NCI-H1105 (cell line): ENCODE measurements around the gene NXF1.
"Not testable (repeated sequence)": the region's sequence is repeated elsewhere in the genome, so short reads cannot be mapped to it uniquely, and the experiment has no call there.

ENCODE experiments used
- DNase-seq: peaks from one replicate; lab custom pipeline; 2025; lab: John Stamatoyannopoulos, UW

NXF1 gene

GRCh38 chr11:62832336-62833234, 27.3 kb upstream of the NXF1 start, which contains the start of gene TEX54:
TSS of gene TEX54 (minus strand) at chr11:62832841.
- peak; percentile 37 for DNase-seq

- peak; percentile 99 for DNase-seq
These were observed 26.5 kb upstream of the NXF1 start, which contains the start of gene STX5 for GRCh38 chr11:62831520-62832335. TSS of gene STX5 (minus strand) at chr11:62832051. CDS start at chr11:62831243, 808 bp downstream.

GRCh38 chr11:62830904-62831519, 25.8 kb upstream of the NXF1 start:
- no peak for DNase-seq

DNA sequence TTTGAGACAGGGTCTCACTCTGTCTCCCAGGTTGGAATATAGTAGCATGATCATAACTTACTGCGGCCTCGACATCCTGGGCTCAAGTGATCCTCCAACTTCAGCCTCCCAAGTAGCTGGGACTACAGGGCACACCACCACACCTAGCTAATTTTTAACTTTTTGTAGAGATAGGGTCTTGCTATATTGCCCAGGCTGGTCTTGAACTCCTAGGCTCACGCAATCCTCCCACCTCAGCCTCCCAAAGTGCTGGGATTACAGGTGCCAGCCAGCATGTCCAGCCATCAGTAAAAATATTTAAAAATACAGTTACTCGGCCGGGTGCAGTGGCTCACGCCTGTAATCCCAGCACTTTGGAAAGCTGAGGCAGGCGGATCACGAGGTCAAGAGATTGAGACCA, 22.9 kb upstream of the NXF1 start:
- not testable (repeated sequence) for DNase-seq

DNA sequence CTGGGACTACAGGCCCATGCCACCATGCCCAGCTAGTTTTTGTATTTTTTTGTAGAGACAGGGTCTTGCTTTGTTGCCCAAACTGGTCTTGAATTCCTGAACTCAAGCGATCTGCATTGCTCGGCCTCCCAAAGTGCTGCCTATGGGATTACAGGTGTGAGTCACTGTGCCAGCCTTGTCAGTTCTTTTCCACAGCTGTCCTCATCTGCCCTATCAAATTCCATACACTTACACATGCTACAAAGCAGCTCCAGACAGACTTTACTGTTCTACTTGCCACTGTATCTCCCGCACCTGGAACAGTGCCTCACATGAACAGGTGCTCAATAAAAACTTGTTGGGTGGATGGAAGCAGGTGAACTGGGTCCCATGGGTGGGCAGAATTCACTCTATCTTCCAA, 18.4 kb upstream of the NXF1 start:
- DNase-seq, result no peak

DNA sequence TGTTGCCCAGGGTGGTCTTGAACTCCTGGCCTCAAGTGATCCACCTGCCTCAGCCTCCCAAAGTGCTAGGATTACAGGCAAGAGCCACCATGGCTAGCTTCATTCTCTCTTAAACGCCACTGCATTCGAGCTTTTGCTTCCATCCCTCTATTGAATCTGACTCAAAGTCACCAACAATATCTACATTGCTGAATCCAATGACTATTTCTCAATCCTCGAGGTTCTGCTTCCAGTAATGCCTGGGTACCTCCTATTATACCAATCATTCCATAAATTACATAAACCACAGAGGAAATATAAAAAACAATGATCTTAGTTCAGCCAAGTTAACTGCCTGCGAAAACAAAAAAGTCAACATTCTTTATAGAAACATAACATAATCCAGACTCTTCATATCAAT, 11.9 kb upstream of the NXF1 start:
- DNase-seq, result no peak

- no peak for DNase-seq
These were observed 11.3 kb upstream of the NXF1 start for GRCh38 chr11:62816557-62816956.

GRCh38 chr11:62811659-62812058, 6.4 kb upstream of the NXF1 start:
- DNase-seq, result no peak

DNA sequence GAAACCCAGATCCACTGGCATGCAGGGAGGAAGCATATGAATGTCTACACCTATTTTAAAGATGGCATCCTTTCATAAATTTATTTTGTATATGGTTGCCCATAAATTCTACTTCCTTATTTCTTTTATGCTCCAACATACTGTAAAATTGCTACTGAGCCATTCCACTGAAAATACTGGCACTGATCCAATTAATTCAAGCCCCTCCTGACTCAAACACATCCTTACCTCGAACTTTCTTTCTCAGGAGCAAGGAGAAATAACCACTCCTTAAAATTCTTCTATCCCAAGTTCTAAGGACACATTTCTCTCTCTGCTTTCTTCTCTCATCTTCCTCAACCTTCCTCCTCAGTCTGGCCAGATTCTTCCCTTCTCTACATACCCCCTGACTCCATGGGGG, 5.5 kb upstream of the NXF1 start:
- no peak for DNase-seq

DNA sequence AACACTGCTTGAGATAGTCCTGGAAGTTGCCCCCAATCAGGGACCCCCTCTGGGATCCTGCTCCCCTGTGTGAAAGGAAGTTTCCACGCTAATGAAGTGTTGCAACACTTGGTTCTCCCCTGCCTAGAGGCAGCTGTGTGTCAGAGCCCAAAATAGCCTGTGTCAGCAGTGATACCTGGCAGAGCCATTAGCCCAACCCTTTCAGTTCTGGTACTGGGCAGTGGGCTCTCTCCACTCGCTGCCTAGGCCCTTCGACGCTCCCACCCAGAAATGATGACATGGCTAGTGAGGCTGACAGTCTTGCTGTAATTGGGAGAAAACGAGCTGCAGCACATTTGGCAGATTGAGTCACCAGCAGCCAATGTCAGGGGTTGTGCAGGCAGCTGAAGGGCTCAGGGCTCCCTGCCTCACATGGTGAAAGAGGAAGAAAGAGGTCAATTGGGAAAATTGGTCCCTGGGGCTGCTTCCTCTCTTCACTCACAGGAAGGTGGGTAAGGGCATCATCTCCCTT, 1.4 kb upstream of the NXF1 start:
- DNase-seq, result no peak

- peak; percentile 33 for DNase-seq
These were observed 761 bp upstream of the NXF1 start for GRCh38 chr11:62805961-62806441.

DNA sequence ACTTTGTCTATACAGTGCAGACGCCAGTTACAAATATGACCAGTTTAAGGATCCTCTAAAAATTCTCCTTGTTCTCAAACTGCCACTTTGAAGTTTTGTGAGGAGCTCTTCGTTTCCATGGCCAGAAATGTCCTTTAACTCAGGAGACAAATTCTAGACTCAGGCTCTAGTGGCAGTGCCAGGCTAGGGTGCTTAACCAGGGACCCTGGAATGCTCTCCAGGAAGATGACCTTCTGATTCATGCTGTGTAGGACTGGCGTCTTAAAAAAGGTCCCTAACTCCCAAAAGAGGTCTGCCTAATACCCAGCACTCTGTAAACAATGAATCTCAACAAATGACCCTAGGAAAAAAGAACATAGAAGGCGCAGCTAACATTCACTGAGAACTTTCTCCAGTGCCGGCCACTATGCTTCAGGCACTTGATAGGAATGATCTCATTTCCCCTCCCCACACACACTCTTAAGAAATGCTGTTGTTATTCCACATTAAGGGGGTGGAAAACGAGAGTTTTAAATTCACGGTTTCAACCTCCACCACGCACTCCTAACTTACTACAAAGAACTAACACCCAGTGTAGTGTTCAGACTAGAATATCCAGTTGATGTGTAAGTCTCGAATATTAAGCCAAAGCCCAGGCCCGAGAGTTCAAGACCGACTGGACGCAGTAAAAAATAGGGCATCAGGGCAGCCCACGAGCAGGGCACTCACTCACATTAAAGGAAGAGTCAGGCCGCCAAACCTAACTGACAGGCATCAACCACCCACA, 747 bp downstream of the NXF1 start:
- no peak for DNase-seq

GRCh38 chr11:62801071-62801470, 4.2 kb downstream of the NXF1 start:
- no peak for DNase-seq

DNA sequence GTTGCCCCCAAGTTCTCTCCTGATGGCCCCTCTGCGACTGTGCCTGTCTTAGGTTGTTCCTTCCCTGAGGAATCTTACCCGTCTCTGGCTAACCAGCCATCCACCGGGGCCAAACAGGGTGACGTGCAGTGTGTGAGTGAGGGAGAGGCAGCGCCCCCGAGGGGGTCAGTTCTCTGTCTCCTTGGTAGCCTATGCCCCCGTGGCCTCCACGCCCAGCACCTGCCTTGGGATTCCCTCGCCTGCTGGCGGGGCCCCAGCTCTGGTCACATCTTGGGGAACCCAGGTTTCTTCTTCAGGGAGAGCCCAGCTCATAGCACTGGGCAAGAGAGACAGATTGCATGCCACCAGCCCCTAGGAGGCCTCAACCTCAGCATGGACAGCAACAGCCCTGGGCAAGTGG, 5.8 kb downstream of the NXF1 start:
- DNase-seq, result no peak

DNA sequence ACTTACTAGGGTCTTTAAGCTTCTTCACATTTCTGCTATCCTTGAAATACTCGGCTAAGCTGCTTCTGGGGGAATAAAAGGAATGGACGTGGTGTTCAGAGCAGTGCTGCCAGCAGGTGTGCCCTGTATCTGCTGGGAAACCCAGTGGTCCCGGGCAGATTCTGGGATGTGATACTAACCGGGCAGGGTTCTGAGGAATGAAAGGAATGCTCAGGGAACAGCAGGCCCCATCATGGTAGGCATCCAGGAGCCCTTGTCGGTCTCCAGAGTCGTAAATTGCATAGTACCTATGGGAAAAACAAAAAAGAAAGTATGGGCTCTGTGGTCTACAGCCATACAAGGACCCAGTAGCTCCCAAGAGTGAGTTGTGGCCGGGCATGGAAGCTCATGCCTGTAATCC, 9.0 kb downstream of the NXF1 start:
- DNase-seq, result no peak

GRCh38 chr11:62794201-62794775, 11.0 kb downstream of the NXF1 start:
- DNase-seq, result no peak

DNA sequence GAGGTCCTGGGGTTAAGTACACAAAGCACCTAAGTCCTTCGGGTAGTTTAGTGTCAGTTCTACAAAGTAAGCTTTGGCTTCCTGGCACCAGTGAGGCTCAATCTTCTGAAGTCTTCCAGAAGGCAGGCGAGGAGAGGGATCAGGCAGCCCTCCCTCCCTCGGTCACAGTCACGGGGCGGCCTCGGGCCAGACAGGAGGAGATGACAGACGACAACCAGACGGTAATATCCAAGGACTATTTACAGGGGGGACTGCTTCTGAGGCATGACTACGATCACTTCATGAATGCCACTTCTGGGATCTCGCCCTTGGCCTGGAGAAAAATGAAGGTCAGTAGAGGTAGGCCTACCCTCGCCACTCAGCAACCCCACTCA, 13.1 kb downstream of the NXF1 start:
- no peak for DNase-seq

DNA sequence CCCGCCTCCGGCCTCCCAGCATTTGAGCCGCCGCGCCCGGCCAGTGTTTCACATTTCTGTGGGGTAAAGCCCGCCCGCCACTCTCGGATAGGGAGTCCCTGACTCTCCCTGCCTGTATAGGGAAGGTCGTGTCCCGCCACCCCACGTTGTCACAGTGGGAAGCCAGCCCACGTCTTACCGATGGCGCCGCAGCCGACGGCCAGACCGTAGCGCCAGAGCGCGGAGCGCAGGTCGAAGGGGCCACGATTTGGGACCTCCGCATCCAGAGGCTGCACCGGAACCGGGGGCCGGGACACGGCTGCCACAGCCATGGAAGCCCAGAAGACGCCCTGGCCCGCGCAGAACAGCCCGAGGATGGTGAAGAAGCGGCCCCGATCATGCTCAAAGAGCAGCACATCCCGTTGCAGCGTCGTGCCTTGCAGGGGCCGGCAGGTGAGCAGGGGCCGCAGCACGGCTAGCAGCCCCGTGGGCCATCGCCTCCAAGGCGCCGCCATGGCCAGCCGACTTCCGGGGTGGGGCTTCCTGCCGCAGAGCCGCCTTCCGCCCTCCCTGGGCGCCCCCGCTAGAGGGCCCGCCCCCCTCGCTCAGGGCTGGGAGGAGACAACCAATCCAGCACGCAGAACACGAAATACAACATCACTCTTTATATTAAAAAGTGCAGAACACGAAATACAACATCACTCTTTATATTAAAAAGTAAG, 13.6 kb downstream of the NXF1 start, which contains the start of gene TMEM223:
TMEM223 (minus strand) TSS at position 506 of the 701 bp plus-strand sequence; CDS start at position 494, 12 bp downstream.
- peak; percentile 80 for DNase-seq

- no peak for DNase-seq
These were observed 15.7 kb downstream of the NXF1 start for GRCh38 chr11:62789576-62789975.

DNA sequence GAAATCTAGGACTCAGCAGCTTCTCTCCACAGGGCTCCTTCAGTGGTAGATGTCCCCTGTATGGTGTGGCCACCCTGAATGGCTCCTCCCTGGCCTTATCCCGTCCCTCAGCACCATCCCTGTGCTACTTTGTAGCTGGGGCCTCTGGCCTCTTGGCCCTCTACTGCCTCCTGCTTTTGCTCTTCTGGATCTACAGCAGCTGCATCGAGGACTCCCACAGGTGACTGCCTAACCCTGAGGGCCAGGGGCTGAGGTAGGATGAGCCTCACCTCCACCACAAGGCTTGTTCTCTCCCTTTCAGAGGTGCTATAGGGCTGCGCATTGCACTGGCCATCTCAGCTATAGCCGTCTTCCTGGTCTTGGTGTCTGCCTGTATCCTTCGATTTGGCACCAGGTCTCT, 16.2 kb downstream of the NXF1 start:
- DNase-seq, result no peak
